Effector memory CD4-positive, alpha-beta T cell (primary cell): Measurements from ENCODE around the gene CHST5.

Source experiments
- DNase-seq, 3 donors: peaks; one replicate each; pipeline ENCODE4 v3.0.0-alpha.2; 2020
- H3K27ac ChIP-seq: 2 replicates; pipeline ENCODE4 v1.7.0; 2013; ENCODE audit warnings: mild to moderate bottlenecking, low read length, moderate library complexity; ENCODE audit not compliant: insufficient read depth, poor library complexity, severe bottlenecking
- H3K27me3 ChIP-seq: replicated peaks from 2 replicates; pipeline ENCODE4 v1.7.0; 2013; ENCODE audit warnings: mild to moderate bottlenecking, low read length; ENCODE audit not compliant: insufficient read depth, control insufficient read depth, poor library complexity, severe bottlenecking
- H3K36me3 ChIP-seq: 2 replicates; pipeline ENCODE4 v1.7.0; 2013; ENCODE audit warnings: mild to moderate bottlenecking, low read length, moderate library complexity; ENCODE audit not compliant: control insufficient read depth, insufficient read depth
- H3K4me1 ChIP-seq: 2 replicates; pipeline ENCODE4 v1.7.0; 2013; ENCODE audit warnings: low read length, mild to moderate bottlenecking; ENCODE audit not compliant: control insufficient read depth, insufficient read depth, poor library complexity, severe bottlenecking
- H3K4me3 ChIP-seq: 2 replicates; pipeline ENCODE4 v1.7.0; 2013; ENCODE audit warnings: low read length, low read depth, mild to moderate bottlenecking; ENCODE audit not compliant: insufficient read depth, poor library complexity, severe bottlenecking
- H3K9me3 ChIP-seq: 2 replicates; pipeline ENCODE4 v1.7.0; 2013; ENCODE audit warnings: mild to moderate bottlenecking, low read length, moderate library complexity; ENCODE audit not compliant: control insufficient read depth
- total RNA-seq, 3 donors: gene quantifications; one replicate each; lab custom pipeline; 2026; lab: John Stamatoyannopoulos, UW

CHST5 gene
- total RNA-seq: 0 to 0.17 (median 0) reads per million in 3 donors

GRCh38 chr16:75535901-75536300 lies at the start of gene CHST5:
Gene CHST5 (minus strand): TSS chr16:75536108. CDS start chr16:75530384, 5,724 bp downstream.
- Histone ChIP-seq H3K36me3 (no peaks in the 10 kb centered on the region), H3K9me3 (no peaks in the 10 kb centered on the region), H3K4me1 (no peaks in the 10 kb centered on the region), H3K4me3 (no peak within 1 kb of the TSS), H3K27ac (no peak within 1 kb of the TSS), H3K27me3 (no peaks in the 10 kb centered on the region)
- DNase-seq: no peak

GRCh38 chr16:75584108-75584507 lies 48.2 kb upstream of the CHST5 start:
- peaks cover 7% of the 10 kb centered on the region for H3K36me3 ChIP-seq
- DNase-seq: no peak
- H3K4me1 ChIP-seq: no peaks in the 10 kb centered on the region
- H3K4me3 ChIP-seq: no peak overlapping the region
- no peak overlapping the region for H3K27ac ChIP-seq
- H3K9me3 ChIP-seq: no peaks in the 10 kb centered on the region
- H3K27me3 ChIP-seq: no peaks in the 10 kb centered on the region

- Histone ChIP-seq H3K36me3 (peaks cover 41% of the 10 kb centered on the region), H3K4me3 (no peak overlapping the region), H3K27me3 (no peaks in the 10 kb centered on the region), H3K9me3 (no peaks in the 10 kb centered on the region), H3K27ac (no peak overlapping the region), H3K4me1 (peaks cover 3% of the 10 kb centered on the region)
- no peak for DNase-seq
These were observed 43.5 kb upstream of the CHST5 start for GRCh38 chr16:75579281-75579834.

- Histone ChIP-seq H3K36me3 (peaks cover 47% of the 10 kb centered on the region), H3K4me3 (no peak overlapping the region), H3K27ac (no peak overlapping the region), H3K27me3 (no peaks in the 10 kb centered on the region), H3K9me3 (no peaks in the 10 kb centered on the region), H3K4me1 (peaks cover 3% of the 10 kb centered on the region)
- no peak for DNase-seq
These were observed 42.8 kb upstream of the CHST5 start for GRCh38 chr16:75578725-75579124.

- peaks cover 52% of the 10 kb centered on the region for H3K36me3 ChIP-seq
- DNase-seq: no peak
These were observed 42.3 kb upstream of the CHST5 start for GRCh38 chr16:75578212-75578611.

GRCh38 chr16:75576384-75576811 lies 40.5 kb upstream of the CHST5 start:
- no peak overlapping the region for H3K27ac ChIP-seq
- no peaks in the 10 kb centered on the region for H3K27me3 ChIP-seq
- H3K36me3 ChIP-seq: peaks cover 59% of the 10 kb centered on the region
- H3K4me1 ChIP-seq: peaks cover 3% of the 10 kb centered on the region
- H3K9me3 ChIP-seq: no peaks in the 10 kb centered on the region
- no peak overlapping the region for H3K4me3 ChIP-seq
- no peak for DNase-seq

More at GRCh38 chr16:75578212-75578611, 42.3 kb upstream of the CHST5 start:
- H3K4me3 ChIP-seq: no peak overlapping the region
- no peaks in the 10 kb centered on the region for H3K27me3 ChIP-seq
- peaks cover 3% of the 10 kb centered on the region for H3K4me1 ChIP-seq
- no peak overlapping the region for H3K27ac ChIP-seq
- no peaks in the 10 kb centered on the region for H3K9me3 ChIP-seq

GRCh38 chr16:75575958-75576357 lies 40.0 kb upstream of the CHST5 start:
- Histone ChIP-seq H3K9me3 (no peaks in the 10 kb centered on the region), H3K4me3 (no peak overlapping the region), H3K4me1 (peaks cover 3% of the 10 kb centered on the region), H3K36me3 (peaks cover 63% of the 10 kb centered on the region), H3K27ac (no peak overlapping the region), H3K27me3 (no peaks in the 10 kb centered on the region)
- no peak for DNase-seq

- Histone ChIP-seq H3K4me1 (peaks cover 3% of the 10 kb centered on the region), H3K36me3 (peaks cover 65% of the 10 kb centered on the region)
These were observed 38.0 kb upstream of the CHST5 start for GRCh38 chr16:75573955-75574354.

GRCh38 chr16:75572864-75573542 lies 37.1 kb upstream of the CHST5 start:
- H3K27ac ChIP-seq: no peak overlapping the region
- H3K36me3 ChIP-seq: peaks cover 58% of the 10 kb centered on the region
- no peaks in the 10 kb centered on the region for H3K9me3 ChIP-seq
- no peak for DNase-seq
- no peak overlapping the region for H3K4me3 ChIP-seq
- peaks cover 3% of the 10 kb centered on the region for H3K4me1 ChIP-seq
- H3K27me3 ChIP-seq: no peaks in the 10 kb centered on the region

More at GRCh38 chr16:75573955-75574354, 38.0 kb upstream of the CHST5 start:
- no peak for DNase-seq
- H3K4me3 ChIP-seq: no peak overlapping the region
- no peaks in the 10 kb centered on the region for H3K9me3 ChIP-seq
- no peaks in the 10 kb centered on the region for H3K27me3 ChIP-seq
- H3K27ac ChIP-seq: no peak overlapping the region

GRCh38 chr16:75570396-75571065 lies 34.6 kb upstream of the CHST5 start:
- H3K36me3 ChIP-seq: peaks cover 38% of the 10 kb centered on the region

More at GRCh38 chr16:75570396-75571065, 34.6 kb upstream of the CHST5 start:
- no peaks in the 10 kb centered on the region for H3K9me3 ChIP-seq
- H3K4me3 ChIP-seq: no peak overlapping the region
- no peaks in the 10 kb centered on the region for H3K27me3 ChIP-seq
- DNase-seq: no peak
- H3K27ac ChIP-seq: no peak overlapping the region
- H3K4me1 ChIP-seq: peaks cover 17% of the 10 kb centered on the region
